GM12801 (cell line): Measurements from ENCODE around the gene ADAM10.

Experiments
- CTCF ChIP-seq: IDR thresholded peaks from one replicate; pipeline ENCODE4 v1.5.1; 2011; ENCODE audit warnings: control low read depth; ENCODE audit not compliant: insufficient read length; ENCODE audit errors: extremely low read depth

ADAM10 gene

GRCh38 chr15:58777107-58777506 is 27.6 kb upstream of the ADAM10 start:
- no peak for TF ChIP-seq CTCF

GRCh38 chr15:58775402-58775801 is 25.9 kb upstream of the ADAM10 start:
- no peak for TF ChIP-seq CTCF

GRCh38 chr15:58773024-58773423 is 23.5 kb upstream of the ADAM10 start:
- TF ChIP-seq CTCF = no peak

- TF ChIP-seq CTCF = no peak
Observed at GRCh38 chr15:58771621-58772250, 22.2 kb upstream of the ADAM10 start.

GRCh38 chr15:58770857-58771620 is 21.5 kb upstream of the ADAM10 start, which contains the start of gene MINDY2:
Gene MINDY2 (plus strand): TSS chr15:58771302. CDS start chr15:58771396, 94 bp downstream.
- TF ChIP-seq CTCF = no peak

- TF ChIP-seq CTCF = no peak
Observed at GRCh38 chr15:58770519-58770856, 21.0 kb upstream of the ADAM10 start.

- TF ChIP-seq CTCF = no peak
Observed at GRCh38 chr15:58766290-58766689, 16.8 kb upstream of the ADAM10 start.
